ENCODE results near the gene E2F4. TPM values are rescaled to one million over a fixed set of nuclear protein-coding genes. Genes with fewer than 3 reads are reported as not detected.

E2F4 gene
- total and polyA plus RNA-seq, 2 of the 13 experiments (the other 11 are each of a cell fraction or from before 2014, with no cell fraction given) = 84.8 to 91.2 TPM

GRCh38 chr16:67208154-67208896 lies 16.4 kb downstream of the E2F4 start (continued):
- TF ChIP-seq ZSCAN29 (CRISPR knock-in tag; conservative IDR thresholded peaks at IDR 0.05) = 0 out of 2 replicates have a peak, but pooled peaks have one; percentile 3

DNA sequence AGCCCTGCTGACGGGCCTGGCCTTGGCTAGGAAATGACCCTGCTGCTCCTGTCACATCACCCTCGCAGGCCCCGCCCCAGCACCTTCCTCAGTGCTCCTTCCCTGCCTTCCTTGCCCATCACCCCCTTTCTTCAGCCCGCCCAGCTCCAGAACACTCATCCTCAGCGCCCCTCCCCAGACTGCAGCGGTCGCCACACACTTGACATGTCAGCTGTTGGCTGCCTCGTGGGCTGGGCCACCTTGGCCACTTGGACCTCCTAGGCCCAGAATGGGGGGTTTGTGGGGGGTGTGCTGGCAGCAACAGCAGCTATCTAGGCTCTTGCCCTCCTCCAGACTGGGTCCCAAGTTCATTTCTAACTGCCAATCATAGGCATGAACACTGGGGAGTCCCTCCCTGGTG lies 17.6 kb downstream of the E2F4 start:
- in situ Hi-C loops (cut with HindIII; ENCODE audit: extremely low pct_ligation_motif_present, low pct_unique_long_range_greater_than_20kb) = no loop called here
- Histone ChIP-seq H3K4me2 (ENCODE audit: low read depth, low read length) (no peak overlapping the region), H3K9me3 (ENCODE audit: low read length) (no peaks in the 10 kb centered on the region), H2AFZ (ENCODE audit: low read length) (no peak overlapping the region), H3K27ac (ENCODE audit: extremely low read length, insufficient read depth, low read length) (no peak overlapping the region), H3K27me3 (ENCODE audit: control insufficient read depth in 1 of 2, insufficient read depth in 2 of 2, low read length in 2 of 2) (no peaks in the 10 kb centered on the region), H3K4me3 (replicated peaks in 1 of 3; ENCODE audit: insufficient read depth in 1 of 3, low read depth in 2 of 3, low read length in 3 of 3) (no peak overlapping the region), H4K20me1 (ENCODE audit: insufficient read depth, low read length) (no peaks in the 10 kb centered on the region), H3K79me2 (ENCODE audit: insufficient read depth, low read length) (no peaks in the 10 kb centered on the region), H3K4me1 (ENCODE audit: insufficient read depth, low read length) (peaks cover 72% of the 10 kb centered on the region), H3K9ac (ENCODE audit: insufficient read depth, low read depth, low read length) (no peak overlapping the region), H3K36me3 (replicated peaks in 1 of 2; ENCODE audit: control insufficient read depth in 1 of 2, insufficient read depth in 2 of 2, low read length in 2 of 2) (no peaks in the 10 kb centered on the region)
- no TSS peak for BruUV-seq (replicated peaks)
- POLR2A ChIA-PET = interaction anchor here (1.2 to 3.0 kb wide), 4 partner anchors 12 to 39 kb away, joined by 4 to 17 read pairs (median 7); partner anchors contain the start of genes E2F4, NOL3 and TMEM208
- intact Hi-C loops (cut with micrococcal nuclease; ENCODE audit: unreplicated experiment) = no loop called here
- CTCF ChIA-PET (ENCODE audit: low intra/inter-chr PET ratio, low total read pairs) = no interaction called here
- WGBS (ENCODE audit: low lambda C conversion rate) = 72% methylated on average over 8 of the region's 8 CpGs
- DNase-seq (ENCODE audit: low spot score) = no peak
- ATAC-seq = no peak
- FAIRE-seq = no peak
- TF ChIP-seq PCBP1 (IDR thresholded peaks at IDR 0.05; ENCODE audit: borderline replicate concordance, low read depth, low read length) = 0 out of 2 replicates have a peak, but pooled peaks have one; percentile 12
- TF ChIP-seq IRF2 (CRISPR knock-in tag; IDR thresholded peaks at IDR 0.05) = no peak
- TF ChIP-seq MEF2D (CRISPR knock-in tag; IDR thresholded peaks at IDR 0.05) = no peak
- TF ChIP-seq, protein P1, sequence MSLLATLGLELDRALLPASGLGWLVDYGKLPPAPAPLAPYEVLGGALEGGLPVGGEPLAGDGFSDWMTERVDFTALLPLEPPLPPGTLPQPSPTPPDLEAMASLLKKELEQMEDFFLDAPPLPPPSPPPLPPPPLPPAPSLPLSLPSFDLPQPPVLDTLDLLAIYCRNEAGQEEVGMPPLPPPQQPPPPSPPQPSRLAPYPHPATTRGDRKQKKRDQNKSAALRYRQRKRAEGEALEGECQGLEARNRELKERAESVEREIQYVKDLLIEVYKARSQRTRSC (CRISPR knock-in tag; IDR thresholded peaks at IDR 0.05; ENCODE audit: low read depth) = 0 out of 2 replicates have a peak, but pooled peaks have one; percentile 20
- TF ChIP-seq ZNF496 (CRISPR knock-in tag; IDR thresholded peaks at IDR 0.05; ENCODE audit: insufficient replicate concordance) = no peak
- TF ChIP-seq CREM (IDR thresholded peaks at IDR 0.05) = no peak
- no peak for TF ChIP-seq CREM (CRISPR knock-in tag; IDR thresholded peaks at IDR 0.05)
- no peak for TF ChIP-seq HBP1 (CRISPR knock-in tag; IDR thresholded peaks at IDR 0.05; ENCODE audit: low read depth)
- 0 out of 2 replicates have a peak, but pooled peaks have one; percentile 8 for TF ChIP-seq ZNF782 (CRISPR knock-in tag; IDR thresholded peaks at IDR 0.05; ENCODE audit: borderline replicate concordance)
- peak; percentile 65 for TF ChIP-seq AGO1 (IDR thresholded peaks at IDR 0.05; ENCODE audit: low read depth, low read length, poor library complexity, severe bottlenecking)
- TF ChIP-seq FOXJ3 (CRISPR knock-in tag; IDR thresholded peaks at IDR 0.05; ENCODE audit: borderline replicate concordance) = no peak
